Trophoblast cell (in vitro differentiated cells and primary cell): Measurements from ENCODE around the gene BAIAP2.

Experiments used
- DNase-seq, 2 donors: peaks; one replicate each; pipeline ENCODE4 v3.0.0-alpha.2; 2016
- H2AFZ ChIP-seq: 2 replicates; pipeline ENCODE4 v1.6.1; 2013; ENCODE audit warnings: low read length, moderate library complexity, mild to moderate bottlenecking; ENCODE audit not compliant: insufficient read depth, poor library complexity
- H2AK5ac ChIP-seq: 2 replicates; pipeline ENCODE4 v1.6.1; 2013; ENCODE audit warnings: mild to moderate bottlenecking, low read length
- H2BK120ac ChIP-seq: 2 replicates; pipeline ENCODE4 v1.6.1; 2013; ENCODE audit warnings: low read length, mild to moderate bottlenecking, moderate library complexity; ENCODE audit not compliant: insufficient read depth, poor library complexity
- H2BK12ac ChIP-seq: 2 replicates; pipeline ENCODE4 v1.6.1; 2013; ENCODE audit warnings: mild to moderate bottlenecking, low read length, moderate library complexity
- H2BK5ac ChIP-seq: 2 replicates; pipeline ENCODE4 v1.6.1; 2013; ENCODE audit warnings: low read length, low read depth, moderate library complexity, mild to moderate bottlenecking; ENCODE audit not compliant: poor library complexity
- H3K14ac ChIP-seq: 2 replicates; pipeline ENCODE4 v1.6.1; 2013; ENCODE audit warnings: mild to moderate bottlenecking, low read length
- H3K18ac ChIP-seq: 2 replicates; pipeline ENCODE4 v1.6.1; 2013; ENCODE audit warnings: mild to moderate bottlenecking, low read length
- H3K23ac ChIP-seq: 2 replicates; pipeline ENCODE4 v1.6.1; 2013; ENCODE audit warnings: low read length
- H3K27ac ChIP-seq: 2 replicates; pipeline ENCODE4 v1.5.1; 2013; ENCODE audit warnings: low read depth, mild to moderate bottlenecking, inconsistent platforms, low read length, moderate library complexity
- H3K27me3 ChIP-seq: 2 replicates; pipeline ENCODE4 v1.6.1; 2013; ENCODE audit warnings: inconsistent platforms, mild to moderate bottlenecking, low read length, moderate library complexity; ENCODE audit not compliant: insufficient read depth
- H3K36me3 ChIP-seq, 2 experiments: 1 replicate in 1 of 2; 2 replicates in 1 of 2; pipeline ENCODE4 v1.6.1; 2013; ENCODE audit warnings: low read length in 2 of 2, mild to moderate bottlenecking in 2 of 2, moderate library complexity in 1 of 2; ENCODE audit not compliant: insufficient read depth in 2 of 2, control insufficient read depth in 1 of 2
- H3K4ac ChIP-seq: 2 replicates; pipeline ENCODE4 v1.6.1; 2013; ENCODE audit warnings: low read depth, mild to moderate bottlenecking, low read length, moderate library complexity
- H3K4me1 ChIP-seq, 2 experiments: 1 replicate in 1 of 2; 2 replicates in 1 of 2; pipeline ENCODE4 v1.6.1; 2013; ENCODE audit warnings: low read length in 2 of 2, mild to moderate bottlenecking in 2 of 2, moderate library complexity in 1 of 2; ENCODE audit not compliant: insufficient read depth in 2 of 2, control insufficient read depth in 1 of 2
- H3K4me2 ChIP-seq: 2 replicates; pipeline ENCODE4 v1.6.1; 2013; ENCODE audit warnings: inconsistent platforms, mild to moderate bottlenecking, low read length, moderate library complexity
- H3K4me3 ChIP-seq: 2 replicates; pipeline ENCODE4 v1.5.1; 2013; ENCODE audit warnings: mild to moderate bottlenecking, low read depth, low read length, inconsistent platforms
- H3K79me1 ChIP-seq: one replicate; pipeline ENCODE4 v1.6.1; 2013; ENCODE audit warnings: low read length
- H3K79me2 ChIP-seq: 2 replicates; pipeline ENCODE4 v1.6.1; 2013; ENCODE audit warnings: low read length, mild to moderate bottlenecking; ENCODE audit not compliant: control insufficient read depth, insufficient read depth, poor library complexity
- H3K9ac ChIP-seq: 2 replicates; pipeline ENCODE4 v1.6.1; 2013; ENCODE audit warnings: mild to moderate bottlenecking, low read length
- H3K9me3 ChIP-seq: 2 replicates; pipeline ENCODE4 v1.6.1; 2013; ENCODE audit warnings: low read depth, mild to moderate bottlenecking, control low read depth, inconsistent platforms, low read length; ENCODE audit not compliant: insufficient read depth
- H4K12ac ChIP-seq: 2 replicates; pipeline ENCODE4 v1.6.1; 2013; ENCODE audit warnings: low read depth, mild to moderate bottlenecking, low read length, moderate library complexity
- H4K8ac ChIP-seq: 2 replicates; pipeline ENCODE4 v1.6.1; 2013; ENCODE audit warnings: low read depth, mild to moderate bottlenecking, low read length, moderate library complexity
- H4K91ac ChIP-seq: one replicate; pipeline ENCODE4 v1.6.1; 2013; ENCODE audit warnings: low read depth, mild to moderate bottlenecking, low read length, moderate library complexity
- WGBS: extraction: QIAGEN DNeasy Blood & Tissue Kit; methylation state at CpG from one replicate; pipeline ENCODE4 v1.1.7; 2013; ENCODE audit warnings: missing lambda C conversion rate; ENCODE audit not compliant: insufficient read length, insufficient coverage; ENCODE audit errors: extremely low coverage; 5-methylcytosine and 5-hydroxymethylcytosine counted together

Gene BAIAP2

GRCh38 chr17:81030741-81031565, 4.0 kb upstream of the BAIAP2 start:
- Histone ChIP-seq H4K8ac (no peak overlapping the region), H3K27ac (no peak overlapping the region), H2AFZ (no peak overlapping the region), H3K79me1 (peaks cover 7% of the 10 kb centered on the region), H3K4me3 (no peak overlapping the region), H3K27me3 (no peaks in the 10 kb centered on the region), H4K91ac (no peak overlapping the region), H3K79me2 (peaks cover 6% of the 10 kb centered on the region), H3K23ac (no peak overlapping the region), H3K9ac (no peak overlapping the region), H3K9me3 (no peaks in the 10 kb centered on the region), H3K4me2 (no peak overlapping the region), H4K12ac (no peak overlapping the region), H3K4ac (no peak overlapping the region), H2BK5ac (no peak overlapping the region), H2AK5ac (no peak overlapping the region), H3K18ac (no peak overlapping the region), H3K4me1 (peaks cover 8 to 10% of the 10 kb centered on the region in 2 experiments), H3K36me3 (peaks cover 0 to 5% of the 10 kb centered on the region in 2 experiments), H2BK12ac (no peak overlapping the region), H3K14ac (no peak overlapping the region), H2BK120ac (no peak overlapping the region)
- no peak for DNase-seq
- WGBS = no CpG with 5 or more reads among the region's 32 CpGs

GRCh38 chr17:81031566-81032550, 3.1 kb upstream of the BAIAP2 start:
- H3K14ac ChIP-seq = no peak overlapping the region
- DNase-seq = no peak
- no peak overlapping the region for H3K18ac ChIP-seq
- no peak overlapping the region for H3K27ac ChIP-seq
- no peak overlapping the region for H2BK120ac ChIP-seq
- H3K4me3 ChIP-seq = no peak overlapping the region
- H3K4me1 ChIP-seq = peaks cover 13 to 14% of the 10 kb centered on the region in 2 experiments
- H2AFZ ChIP-seq = no peak overlapping the region
- H2BK5ac ChIP-seq = no peak overlapping the region
- H4K91ac ChIP-seq = no peak overlapping the region
- H3K4ac ChIP-seq = no peak overlapping the region
- WGBS = no CpG with 5 or more reads among the region's 41 CpGs
- peaks cover 12% of the 10 kb centered on the region for H3K79me2 ChIP-seq
- H4K12ac ChIP-seq = no peak overlapping the region
- H3K23ac ChIP-seq = no peak overlapping the region
- H2AK5ac ChIP-seq = no peak overlapping the region
- no peak overlapping the region for H4K8ac ChIP-seq
- peaks cover 0 to 5% of the 10 kb centered on the region in 2 experiments for H3K36me3 ChIP-seq
- H3K4me2 ChIP-seq = no peak overlapping the region
- no peaks in the 10 kb centered on the region for H3K9me3 ChIP-seq
- H2BK12ac ChIP-seq = no peak overlapping the region
- peaks cover 7% of the 10 kb centered on the region for H3K79me1 ChIP-seq
- H3K27me3 ChIP-seq = no peaks in the 10 kb centered on the region
- H3K9ac ChIP-seq = no peak overlapping the region

GRCh38 chr17:81032641-81033480, 2.1 kb upstream of the BAIAP2 start:
- no peak overlapping the region for H2BK5ac ChIP-seq
- H3K36me3 ChIP-seq = peaks cover 0 to 5% of the 10 kb centered on the region in 2 experiments
- DNase-seq = no peak
- H3K14ac ChIP-seq = no peak overlapping the region
- peaks cover 12% of the 10 kb centered on the region for H3K79me2 ChIP-seq
- no peak overlapping the region for H2BK12ac ChIP-seq
- no peak overlapping the region for H3K4ac ChIP-seq
- no peak overlapping the region for H2BK120ac ChIP-seq
- H3K27me3 ChIP-seq = no peaks in the 10 kb centered on the region
- H3K4me3 ChIP-seq = no peak overlapping the region
- H3K4me2 ChIP-seq = no peak overlapping the region
- H4K8ac ChIP-seq = no peak overlapping the region
- no peak overlapping the region for H4K91ac ChIP-seq
- peaks cover 13% of the 10 kb centered on the region for H3K79me1 ChIP-seq
- no peak overlapping the region for H2AFZ ChIP-seq
- peaks cover 23 to 24% of the 10 kb centered on the region in 2 experiments for H3K4me1 ChIP-seq
- no peak overlapping the region for H3K9ac ChIP-seq
- no peaks in the 10 kb centered on the region for H3K9me3 ChIP-seq
- no peak overlapping the region for H3K27ac ChIP-seq
- WGBS = no CpG with 5 or more reads among the region's 34 CpGs
- H2AK5ac ChIP-seq = no peak overlapping the region
- no peak overlapping the region for H3K23ac ChIP-seq
- H3K18ac ChIP-seq = no peak overlapping the region
- H4K12ac ChIP-seq = no peak overlapping the region
